H1 (cell line): ENCODE data around the gene BRIP1. TPM values are rescaled to one million over a fixed set of nuclear protein-coding genes. Genes with fewer than 3 reads are reported as not detected.
"Not testable (repeated sequence)": the region's sequence is repeated elsewhere in the genome, so short reads cannot be mapped to it uniquely, and the experiment has no call there.

Experiments used
- CTCF ChIA-PET: fragments of 300-600 bp; sonication (Branson Sonifier 250); formaldehyde crosslinking; loops from one replicate; lab custom pipeline; 2021; ENCODE audit not compliant: partially characterized antibody; lab: Charles Lee
- POLR2A ChIA-PET: fragments of 300-600 bp; sonication (Branson Sonifier 250); formaldehyde crosslinking; loops from one replicate; lab custom pipeline; 2021; ENCODE audit warnings: inconsistent platforms; ENCODE audit not compliant: partially characterized antibody; lab: Charles Lee
- DNase-seq, 2 experiments: peaks; one replicate each; pipeline versions ENCODE4 v3.0.0 to v3.0.0-alpha.2; 2010 to 2022; ENCODE audit warnings: low spot score in 2 of 2, low read depth in 1 of 2, mixed read lengths in 1 of 2
- FAIRE-seq: peaks from 2 replicates; lab custom pipeline; 2011; peaks lifted over from hg19 to GRCh38; lab: Jason Lieb, UNC
- H2AFZ ChIP-seq: 2 replicates; pipeline ENCODE4 v1.8.1; 2012; ENCODE audit warnings: low read length, inconsistent platforms
- H2AK5ac ChIP-seq: 2 replicates; pipeline ENCODE4 v1.6.1; 2013; ENCODE audit warnings: low read depth, low read length
- H2BK120ac ChIP-seq: replicated peaks from 2 replicates; pipeline ENCODE3; 2013; ENCODE audit warnings: low read depth, low read length, inconsistent platforms
- H2BK12ac ChIP-seq: 2 replicates; pipeline ENCODE4 v1.6.1; 2013; ENCODE audit warnings: low read depth, low read length
- H2BK15ac ChIP-seq: 2 replicates; pipeline ENCODE4 v1.6.1; 2013; ENCODE audit warnings: low read length
- H2BK20ac ChIP-seq: 2 replicates; pipeline ENCODE4 v1.6.1; 2013; ENCODE audit warnings: low read length
- H2BK5ac ChIP-seq: 2 replicates; pipeline ENCODE4 v1.6.1; 2013; ENCODE audit warnings: low read depth, low read length
- H3K14ac ChIP-seq: 2 replicates; pipeline ENCODE4 v1.6.1; 2013; ENCODE audit warnings: inconsistent platforms; ENCODE audit not compliant: insufficient read length
- H3K18ac ChIP-seq: 2 replicates; pipeline ENCODE4 v1.6.1; 2013; ENCODE audit warnings: low read length; ENCODE audit errors: extremely low read depth
- H3K23ac ChIP-seq: 2 replicates; pipeline ENCODE4 v1.6.1; 2013; ENCODE audit warnings: inconsistent platforms; ENCODE audit not compliant: insufficient read length
- H3K23me2 ChIP-seq: 2 replicates; pipeline ENCODE4 v1.6.1; 2013; ENCODE audit warnings: low read depth, low read length
- H3K27ac ChIP-seq: 2 replicates; pipeline ENCODE4 v1.6.1; 2011; ENCODE audit warnings: low read depth, low read length, inconsistent platforms
- H3K27me3 ChIP-seq, 4 experiments: replicated peaks in 1 of 4; 1 replicate in 1 of 4; 2 replicates in 3 of 4; pipeline versions ENCODE4 v1.6.1 to v1.8.1; 2011 to 2013; ENCODE audit warnings: low read length in 3 of 4, mild to moderate bottlenecking in 3 of 4, inconsistent platforms in 2 of 4, mixed read lengths in 2 of 4, moderate library complexity in 1 of 4; ENCODE audit not compliant: control insufficient read depth in 3 of 4, insufficient read depth in 3 of 4; ENCODE audit errors: extremely low read depth in 1 of 4
- H3K36me3 ChIP-seq, 4 experiments: 2 replicates each; pipeline versions ENCODE4 v1.6.1 to v1.8.1; 2011 to 2013; ENCODE audit warnings: mild to moderate bottlenecking in 4 of 4, low read length in 3 of 4, moderate library complexity in 2 of 4, control low read depth in 1 of 4, inconsistent platforms in 1 of 4; ENCODE audit not compliant: insufficient read depth in 4 of 4, control insufficient read depth in 2 of 4
- H3K4ac ChIP-seq: replicated peaks from 2 replicates; pipeline ENCODE3; 2013; ENCODE audit warnings: low read length, low read depth, mixed read lengths, inconsistent platforms; ENCODE audit not compliant: insufficient read length
- H3K4me1 ChIP-seq, 4 experiments: replicated peaks in 1 of 4; 1 replicate in 1 of 4; 2 replicates in 3 of 4; pipeline versions ENCODE4 v1.6.1 to v1.8.1; 2011 to 2013; ENCODE audit warnings: low read length in 3 of 4, inconsistent platforms in 2 of 4, mixed read lengths in 1 of 4; ENCODE audit not compliant: insufficient read depth in 4 of 4, control insufficient read depth in 3 of 4
- H3K4me2 ChIP-seq, 2 experiments: 2 replicates each; pipeline versions ENCODE4 v1.6.1 to v1.8.1; 2011 to 2013; ENCODE audit warnings: low read depth in 2 of 2, low read length in 2 of 2, control low read depth in 1 of 2, inconsistent platforms in 1 of 2, mild to moderate bottlenecking in 1 of 2; ENCODE audit not compliant: insufficient read depth in 1 of 2
- H3K4me3 ChIP-seq, 4 experiments: fragments of 200-600, 300-600 bp in 1 of 4; sonication (generic), shearing (Covaris generic), sonication (Bioruptor Twin) in 1 of 4; 2 replicates each; pipeline versions ENCODE4 v1.5.1 to v1.8.1; 2011 to 2016; ENCODE audit warnings: low read length in 4 of 4, low read depth in 3 of 4, control low read depth in 2 of 4, inconsistent platforms in 2 of 4, mild to moderate bottlenecking in 2 of 4, mixed read lengths in 1 of 4, moderate library complexity in 1 of 4; ENCODE audit not compliant: insufficient read depth in 2 of 4; ENCODE audit errors: extremely low read depth in 1 of 4
- H3K56ac ChIP-seq: replicated peaks from 2 replicates; pipeline ENCODE3; 2013; ENCODE audit warnings: low read depth, mild to moderate bottlenecking, mixed read lengths, low read length, inconsistent platforms; ENCODE audit not compliant: insufficient read length
- H3K79me1 ChIP-seq: 2 replicates; pipeline ENCODE4 v1.6.1; 2013; ENCODE audit warnings: low read depth, low read length, control low read depth
- H3K79me2 ChIP-seq, 2 experiments: 2 replicates each; pipeline versions ENCODE4 v1.6.1 to v1.8.1; 2012 to 2013; ENCODE audit warnings: low read length in 2 of 2, mild to moderate bottlenecking in 2 of 2, inconsistent platforms in 1 of 2; ENCODE audit not compliant: insufficient read depth in 2 of 2, control insufficient read depth in 1 of 2
- H3K9ac ChIP-seq, 4 experiments: replicated peaks in 1 of 4; 1 replicate in 1 of 4; 2 replicates in 3 of 4; pipeline versions ENCODE4 v1.6.1 to v1.8.1; 2011 to 2013; ENCODE audit warnings: low read depth in 3 of 4, low read length in 3 of 4, control low read depth in 2 of 4, mild to moderate bottlenecking in 2 of 4, moderate library complexity in 2 of 4, inconsistent platforms in 1 of 4; ENCODE audit errors: extremely low read depth in 1 of 4
- H3K9me3 ChIP-seq, 2 experiments: 2 replicates each; pipeline versions ENCODE4 v1.6.1 to v1.8.1; 2012 to 2013; ENCODE audit warnings: mild to moderate bottlenecking in 2 of 2, moderate library complexity in 2 of 2, control low read depth in 1 of 2, inconsistent platforms in 1 of 2, low read depth in 1 of 2, low read length in 1 of 2, mixed read lengths in 1 of 2; ENCODE audit not compliant: insufficient read depth in 2 of 2
- H4K20me1 ChIP-seq, 2 experiments: replicated peaks in 1 of 2; 2 replicates each; pipeline versions ENCODE3 to v1.8.1; 2011 to 2013; ENCODE audit warnings: inconsistent platforms in 2 of 2, low read length in 2 of 2, mild to moderate bottlenecking in 1 of 2; ENCODE audit not compliant: insufficient read depth in 2 of 2, control insufficient read depth in 1 of 2
- H4K5ac ChIP-seq: 2 replicates; pipeline ENCODE4 v1.6.1; 2013; ENCODE audit warnings: low read length, low read depth, mixed read lengths, inconsistent platforms; ENCODE audit not compliant: insufficient read length
- H4K8ac ChIP-seq: 2 replicates; pipeline ENCODE4 v1.8.0; 2013; ENCODE audit warnings: mild to moderate bottlenecking, moderate library complexity, low read length, inconsistent platforms; ENCODE audit not compliant: insufficient read depth; ENCODE audit errors: extremely low read depth
- H4K91ac ChIP-seq: replicated peaks from 2 replicates; pipeline ENCODE3; 2013; ENCODE audit warnings: low read length, mixed read lengths, inconsistent platforms; ENCODE audit not compliant: insufficient read length
- WGBS, 2 experiments: shearing (Covaris generic) in 1 of 2; methylation state at CpG; one replicate each; pipeline versions ENCODE4 v1.1.6 to v1.1.7; 2013 to 2015; ENCODE audit warnings: low lambda C conversion rate in 2 of 2, mixed read lengths in 2 of 2, inconsistent platforms in 1 of 2, low coverage in 1 of 2, missing lambda C conversion rate in 1 of 2; ENCODE audit not compliant: insufficient replicate concordance in 2 of 2, insufficient coverage in 1 of 2, insufficient read length in 1 of 2; ENCODE audit errors: extremely low coverage in 1 of 2, missing lambda C conversion rate in 1 of 2; 5-methylcytosine and 5-hydroxymethylcytosine counted together
- polyA plus RNA-seq, 7 experiments: library from polyadenylated mRNA; depleted of rRNA in 3 of 7; stranded (reverse) in 5 of 7; unstranded in 2 of 7; fragments of >200 nt in 5 of 7; fragments of 200-250 nt in 2 of 7; gene quantifications; 1 replicate in 5 of 7; 2 replicates in 1 of 7; 4 replicates in 1 of 7; pipeline versions ENCODE4 v1.2.1 to v1.2.3, GENCODE V29; 2011 to 2013; ENCODE audit warnings: missing spikeins in 2 of 7, mixed read lengths in 2 of 7
- total RNA-seq: library from RNA; stranded (reverse); fragmentation: NEBNext Ultra II Directional; extraction: Animal tissue kit (Norgen Biotek cat#: 25700); gene quantifications from 2 replicates; pipeline ENCODE4 v1.2.1, GENCODE V29; 2021

Gene BRIP1
- total and polyA plus RNA-seq, 2 of the 8 experiments (the other 6 are each of a cell fraction or from before 2014, with no cell fraction given), result 5.8 to 19.2 TPM

DNA sequence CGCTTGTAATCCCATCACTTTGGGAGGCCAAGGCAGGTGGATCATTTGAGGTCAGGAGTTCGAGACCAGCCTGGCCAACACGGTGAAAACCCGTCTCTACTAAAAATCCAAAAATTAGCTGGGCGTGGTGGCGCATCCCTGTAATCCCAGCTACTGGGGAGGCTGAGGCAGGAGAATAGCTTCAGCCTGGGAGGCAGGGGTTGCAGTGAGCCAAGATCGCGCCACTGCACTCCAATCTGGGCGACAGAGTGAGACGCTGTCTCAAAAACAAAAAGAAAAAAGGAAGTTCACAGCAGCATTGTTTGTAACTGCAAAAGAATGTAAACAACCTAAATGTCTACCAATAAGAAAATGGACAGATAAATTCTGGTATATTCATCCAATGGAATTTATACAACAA is 2.9 kb downstream of the BRIP1 start:
- peaks cover 0 to 25% of the 10 kb centered on the region in 2 experiments; a peak in 3 of 4 replicates for H3K79me2 ChIP-seq
- H3K14ac ChIP-seq, H2AK5ac ChIP-seq, H3K56ac ChIP-seq, H3K27ac ChIP-seq, H4K20me1 ChIP-seq, H3K79me1 ChIP-seq, CTCF ChIA-PET, H3K9ac ChIP-seq, DNase-seq, H3K23me2 ChIP-seq, H2BK5ac ChIP-seq, H4K8ac ChIP-seq, H2BK15ac ChIP-seq, H2AFZ ChIP-seq, H4K91ac ChIP-seq, FAIRE-seq, H3K4me3 ChIP-seq, H2BK120ac ChIP-seq, H3K27me3 ChIP-seq, H2BK12ac ChIP-seq, H4K5ac ChIP-seq, H3K4ac ChIP-seq, H3K18ac ChIP-seq, H2BK20ac ChIP-seq, POLR2A ChIA-PET, H3K9me3 ChIP-seq, H3K4me2 ChIP-seq, H3K4me1 ChIP-seq, H3K23ac ChIP-seq: not testable (repeated sequence)
- 93% methylated on average over 10 of the region's 10 CpGs; no CpG with 5 or more reads in 1 of the 2 experiments for WGBS, 2 experiments
- peaks cover 3 to 42% (median 15%) of the 10 kb centered on the region in 4 experiments for H3K36me3 ChIP-seq
